DND-41 (cell line): ENCODE data around the gene MSH4.

Experiments
- CTCF ChIP-seq: IDR thresholded peaks from 2 replicates; pipeline ENCODE4 v1.5.1; 2012; ENCODE audit warnings: borderline replicate concordance, low read length, moderate library complexity, mild to moderate bottlenecking; ENCODE audit not compliant: poor library complexity, severe bottlenecking; ENCODE audit errors: extremely low read depth
- EZH2 ChIP-seq: IDR thresholded peaks from 3 replicates; pipeline ENCODE4 v1.6.1; 2012; ENCODE audit warnings: borderline replicate concordance, low read depth, mild to moderate bottlenecking, moderate library complexity, low read length, inconsistent platforms; ENCODE audit not compliant: severe bottlenecking

DNA sequence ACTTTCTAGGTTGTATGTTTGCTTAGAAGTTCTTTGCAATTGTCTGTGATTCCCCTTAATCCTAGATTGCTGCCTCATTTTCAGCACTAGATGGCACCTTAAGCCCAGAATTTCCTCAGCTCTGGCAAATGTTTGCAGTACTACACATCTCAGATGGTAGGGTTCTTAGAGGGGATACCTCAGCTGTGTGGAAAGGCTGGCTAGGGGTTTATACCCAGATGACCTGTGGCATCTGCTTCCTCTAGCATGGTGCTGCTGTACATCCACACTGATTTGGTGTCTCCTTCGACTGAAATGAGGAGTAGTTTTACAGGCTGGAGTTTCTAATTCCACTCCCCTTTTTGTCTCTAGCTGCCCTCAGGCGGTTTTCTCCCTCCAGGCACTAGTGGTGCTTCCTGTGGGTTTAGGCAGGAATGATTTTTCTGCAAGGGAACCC is 112.1 kb downstream of the MSH4 start:
- TF ChIP-seq CTCF = peak; percentile 42
- TF ChIP-seq EZH2 = no peak
